HG03469 (cell line): ENCODE data around the gene CLDN16.

Experiments
- ATAC-seq: cut with Tn5 transposase; IDR thresholded peaks from one replicate; pipeline ENCODE4 v1.9.1; 2021; ENCODE audit warnings: mild to moderate bottlenecking, moderate library complexity, moderate number of reproducible peaks; ENCODE audit not compliant: unreplicated experiment

Gene CLDN16

DNA sequence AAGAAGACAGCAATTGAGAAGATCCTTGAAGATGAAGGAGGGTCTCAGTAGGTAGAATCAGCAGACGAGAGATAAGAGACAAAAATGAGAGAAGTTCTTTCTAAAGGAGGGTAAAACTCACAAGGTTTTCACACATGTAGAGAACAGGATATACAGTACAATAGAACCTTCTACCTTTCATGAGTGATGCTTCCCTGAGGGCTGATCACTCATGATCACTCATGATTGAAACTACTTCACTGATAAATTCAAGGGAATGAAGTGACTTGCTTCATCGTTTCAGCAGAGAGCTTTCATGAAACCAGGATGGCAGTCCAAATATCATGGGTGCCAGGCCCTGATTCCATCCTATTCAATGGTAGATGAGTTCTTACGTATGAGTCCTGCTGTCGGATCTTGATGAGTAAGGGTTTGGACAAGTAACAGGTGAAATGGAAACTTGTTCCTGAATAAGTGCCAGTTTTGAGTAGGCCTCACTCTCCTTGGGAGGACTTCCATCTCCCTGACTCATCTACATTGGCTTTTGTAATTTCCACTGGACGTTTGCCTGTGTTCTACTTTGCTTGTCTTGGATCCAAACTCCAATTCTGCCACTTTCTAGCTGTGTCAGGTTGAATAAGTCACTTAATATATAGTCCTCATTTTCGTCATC, 9.6 kb upstream of the CLDN16 start:
- ATAC-seq, result no peak

DNA sequence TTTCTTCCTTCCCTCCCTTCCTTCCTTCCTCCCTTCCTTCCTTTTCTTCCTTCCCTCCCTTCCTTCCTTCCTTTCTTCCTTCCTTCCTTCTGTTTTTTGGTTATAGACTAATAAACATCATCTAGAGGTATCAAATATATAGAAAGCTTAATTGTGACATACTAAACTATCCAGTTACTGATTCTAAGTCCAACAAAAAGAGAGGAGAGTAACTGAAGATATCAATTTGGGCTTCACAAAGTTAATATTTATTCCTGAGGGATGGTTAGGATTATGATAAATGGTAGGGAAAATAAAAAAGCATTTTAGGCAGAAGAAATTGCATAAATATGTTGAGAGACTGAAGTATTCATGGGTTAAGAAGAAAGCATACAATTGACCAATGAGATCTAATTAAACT, 7.8 kb upstream of the CLDN16 start:
- ATAC-seq, result no peak

DNA sequence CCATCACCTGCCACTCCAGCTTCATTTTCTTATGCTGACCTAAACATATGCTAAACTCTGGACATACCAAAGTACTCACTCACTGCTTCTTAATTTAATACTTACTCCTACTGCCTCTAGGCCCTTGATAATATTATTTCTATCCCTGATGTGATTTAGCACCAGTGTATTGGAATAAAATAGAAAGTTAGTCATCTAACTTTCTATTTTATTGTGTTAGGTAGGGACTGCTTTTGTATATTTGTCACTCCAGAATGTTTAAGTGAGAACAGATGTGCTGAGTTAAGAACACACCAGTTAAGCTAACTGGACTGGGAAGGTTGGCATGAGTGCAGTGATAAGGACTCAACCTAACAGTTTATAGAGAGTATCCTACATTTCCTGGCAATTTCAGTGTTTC, 6.5 kb upstream of the CLDN16 start:
- no peak for ATAC-seq

DNA sequence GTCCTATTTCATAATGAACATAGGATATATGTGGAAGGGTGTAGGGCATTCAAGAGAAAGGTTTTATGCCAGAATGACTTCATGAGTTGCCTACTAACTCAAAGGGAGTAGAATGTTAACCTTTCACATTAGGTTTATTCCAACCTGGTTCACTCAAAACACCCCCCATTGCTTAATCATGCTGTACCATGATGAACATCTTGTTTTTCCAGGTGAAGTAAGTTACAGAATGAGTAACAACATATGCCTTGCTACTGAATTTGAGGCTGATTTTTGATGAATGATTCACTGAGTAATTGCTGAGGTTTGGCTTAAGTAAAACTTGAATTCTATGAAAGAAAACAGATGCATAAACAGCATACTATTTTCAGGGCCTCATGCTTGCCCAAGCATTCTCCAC, 5.9 kb upstream of the CLDN16 start:
- no peak for ATAC-seq

DNA sequence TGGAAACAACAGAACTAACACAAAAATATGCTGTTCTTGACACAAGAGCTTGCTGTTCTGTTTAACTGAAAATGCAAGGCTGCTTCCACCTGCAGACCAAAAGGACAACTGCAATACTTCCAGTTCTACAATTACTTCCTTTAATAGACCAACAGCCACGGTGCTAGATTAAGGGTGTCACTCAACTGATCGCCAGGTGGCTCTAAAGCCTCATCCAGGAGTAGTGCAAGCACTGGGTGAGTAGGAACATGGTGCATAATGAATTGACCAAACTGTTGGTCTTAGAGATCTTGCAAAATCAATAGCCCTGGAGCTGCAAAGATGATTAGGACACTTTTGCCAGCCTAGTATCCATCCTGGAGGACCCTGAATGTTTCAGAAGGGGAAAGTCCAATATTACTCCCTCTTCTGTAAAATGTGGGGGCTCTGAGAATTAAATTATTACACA, 3.6 kb upstream of the CLDN16 start:
- ATAC-seq, result peak; percentile 83

DNA sequence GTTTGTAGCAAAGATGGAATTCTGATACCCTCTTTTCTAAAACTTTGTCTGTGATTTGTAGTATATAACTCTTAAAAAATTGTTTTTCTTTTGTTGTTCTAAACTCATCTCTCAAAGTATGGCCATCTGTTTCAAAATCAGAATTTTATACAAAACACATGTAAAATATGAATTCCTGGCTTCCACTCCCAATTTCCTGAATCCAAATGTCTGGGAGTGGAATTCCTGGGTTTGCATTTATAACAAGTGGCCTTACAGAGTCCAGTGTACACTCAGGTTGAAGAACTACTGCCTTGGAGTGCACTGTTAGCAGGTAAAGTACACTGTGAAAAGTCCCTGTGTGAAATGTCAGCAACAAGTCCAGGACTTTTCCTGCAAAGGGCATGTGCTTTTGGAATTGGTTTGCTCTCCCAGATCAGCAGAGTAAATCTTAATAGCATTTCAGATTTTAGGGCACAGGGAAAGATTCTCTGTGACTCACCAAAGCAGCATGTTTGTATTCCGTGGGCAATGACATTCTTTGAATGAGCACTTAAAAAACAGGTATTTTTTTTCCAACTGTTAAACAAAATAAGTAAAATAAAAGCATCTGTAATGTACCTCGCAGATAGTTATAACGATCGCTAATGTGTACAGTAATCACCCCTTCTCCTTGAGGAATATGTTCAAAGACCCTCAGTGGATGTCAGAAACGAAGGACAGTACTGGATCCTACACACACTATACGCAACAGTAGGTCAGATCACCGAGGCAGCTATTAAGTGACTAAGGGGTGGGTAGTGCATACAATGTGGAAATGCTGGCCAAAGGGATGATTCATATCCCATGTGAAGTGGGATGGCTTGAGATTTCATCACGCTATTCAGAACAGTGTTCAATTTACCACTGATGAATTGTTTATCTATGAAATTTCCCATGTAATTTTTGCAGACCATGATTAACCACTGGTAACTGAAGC, 2.0 kb upstream of the CLDN16 start:
- ATAC-seq, result no peak

DNA sequence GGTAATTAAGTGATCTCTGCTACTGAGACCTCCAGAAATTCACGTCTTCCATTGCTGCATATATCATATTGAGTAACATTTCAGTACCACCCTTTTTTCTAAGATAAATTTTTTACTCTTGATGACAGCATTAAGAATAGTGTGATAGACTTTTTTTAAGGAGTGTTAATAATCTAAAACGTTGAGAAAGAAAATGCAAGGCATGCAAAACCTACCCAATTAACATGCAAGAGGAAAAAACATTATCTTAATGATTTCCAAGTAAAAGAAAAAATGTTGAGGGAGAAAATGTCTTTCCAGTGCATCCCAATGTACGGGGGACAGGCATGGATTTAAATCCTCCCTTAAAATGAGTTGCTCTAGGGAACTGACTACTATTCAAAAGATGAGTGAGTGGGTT, 740 bp downstream of the CLDN16 start:
- no peak for ATAC-seq

DNA sequence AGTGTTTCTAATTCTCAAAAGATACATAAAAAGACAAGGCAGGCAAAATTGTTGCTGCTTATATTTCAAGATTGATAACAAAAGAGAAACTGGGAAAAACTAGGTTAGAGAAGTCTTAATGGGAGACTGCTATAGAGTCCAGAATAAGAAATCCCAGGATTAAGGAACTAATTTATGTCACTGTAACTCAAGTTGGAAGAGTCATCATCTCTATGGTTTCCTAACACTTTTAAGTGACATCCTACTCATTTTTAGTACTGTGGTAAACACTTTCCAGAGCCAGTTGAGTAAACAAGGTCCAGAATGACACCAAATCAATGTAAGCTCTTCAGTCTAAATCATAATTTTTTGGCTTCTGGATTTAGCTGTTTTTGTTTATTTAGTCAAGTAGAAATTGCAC, 8.0 kb downstream of the CLDN16 start:
- no peak for ATAC-seq

DNA sequence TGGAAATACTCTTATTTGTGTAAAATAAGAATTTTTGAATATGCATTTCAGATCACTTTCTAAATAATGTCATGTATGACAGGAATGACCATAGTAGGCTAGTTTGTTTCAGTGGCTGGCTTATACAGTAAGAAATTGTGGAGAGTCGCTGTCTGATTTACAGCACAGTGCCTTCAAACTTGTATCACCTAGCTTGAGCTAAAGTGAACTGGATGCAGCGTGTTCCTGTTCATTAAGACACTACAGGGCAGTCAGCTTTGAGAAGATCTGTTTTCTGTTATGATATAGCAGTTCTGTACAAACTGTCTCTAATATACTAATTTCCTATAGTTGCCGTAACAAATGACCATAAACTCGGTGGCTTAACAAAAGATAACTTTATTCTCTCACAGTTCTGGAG, 9.9 kb downstream of the CLDN16 start:
- no peak for ATAC-seq

DNA sequence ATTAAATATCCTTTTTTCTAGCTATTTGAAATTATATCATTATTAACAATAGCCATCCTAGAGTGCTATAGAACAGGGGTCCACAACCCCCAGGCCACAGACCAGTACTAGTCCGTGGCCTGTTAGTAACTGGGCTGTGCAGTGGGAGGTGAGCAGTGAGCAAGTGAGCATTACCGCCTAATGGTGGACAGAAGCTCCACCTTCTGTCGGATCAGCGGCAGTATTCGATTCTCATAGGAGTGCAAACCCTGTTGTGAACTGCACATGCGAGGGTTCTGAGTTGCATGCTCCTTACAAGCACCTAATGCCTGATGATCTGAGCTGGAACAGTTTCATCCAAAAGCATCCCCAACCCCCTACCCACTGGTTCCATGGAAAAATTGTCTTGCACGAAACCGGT, 11.7 kb downstream of the CLDN16 start:
- ATAC-seq, result no peak

DNA sequence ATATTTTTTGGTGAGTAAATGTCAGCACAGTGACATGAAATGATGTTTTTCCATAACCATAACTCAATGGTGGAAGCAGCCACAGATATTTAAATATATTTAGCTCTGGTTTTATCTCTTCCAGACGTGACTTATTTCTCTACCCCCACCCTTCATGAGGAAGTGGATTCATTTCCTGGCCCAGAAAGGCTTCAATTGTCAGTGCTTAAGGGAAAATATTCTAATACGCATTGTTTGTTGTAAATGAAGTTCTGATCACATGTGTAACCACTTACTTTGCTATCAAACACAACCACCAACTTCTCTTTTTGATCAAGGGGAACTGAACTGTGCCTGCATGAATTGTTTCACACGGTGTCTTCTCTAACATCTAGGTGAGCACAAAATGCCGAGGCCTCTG, 14.0 kb downstream of the CLDN16 start:
- ATAC-seq, result no peak

DNA sequence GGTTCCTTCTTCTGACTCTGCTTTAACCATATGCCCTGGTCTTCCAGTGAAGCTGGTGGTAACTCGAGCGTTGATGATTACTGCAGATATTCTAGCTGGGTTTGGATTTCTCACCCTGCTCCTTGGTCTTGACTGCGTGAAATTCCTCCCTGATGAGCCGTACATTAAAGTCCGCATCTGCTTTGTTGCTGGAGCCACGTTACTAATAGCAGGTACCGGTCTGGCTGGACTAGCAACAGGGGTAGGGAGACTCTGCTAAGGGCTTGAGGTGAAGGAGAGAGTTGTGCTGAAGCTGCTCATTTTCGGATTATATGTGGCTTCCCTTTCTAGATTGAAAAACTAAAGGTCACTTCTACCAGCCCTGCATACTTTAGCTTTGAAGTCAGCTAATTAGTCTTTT, 16.8 kb downstream of the CLDN16 start:
- no peak for ATAC-seq

DNA sequence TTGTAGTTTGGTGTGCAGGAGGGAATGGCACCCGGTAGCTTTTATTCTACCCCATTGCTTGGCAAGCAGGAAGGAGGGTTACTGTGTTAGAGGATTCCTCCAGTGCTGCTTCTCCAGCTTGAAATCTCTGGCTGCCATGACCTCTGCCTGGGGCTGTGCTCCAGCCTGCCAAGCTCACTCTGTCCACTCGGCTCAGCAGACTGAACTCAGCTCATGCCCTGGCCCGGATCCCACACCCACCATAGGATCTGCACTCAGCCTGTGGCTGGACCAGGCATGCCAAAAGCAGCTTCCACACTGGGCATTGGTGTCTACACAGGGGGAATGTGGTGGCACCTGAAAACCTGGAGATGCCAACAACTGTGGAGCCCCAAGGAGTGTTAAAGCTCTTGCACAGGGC, 26.3 kb downstream of the CLDN16 start:
- no peak for ATAC-seq

DNA sequence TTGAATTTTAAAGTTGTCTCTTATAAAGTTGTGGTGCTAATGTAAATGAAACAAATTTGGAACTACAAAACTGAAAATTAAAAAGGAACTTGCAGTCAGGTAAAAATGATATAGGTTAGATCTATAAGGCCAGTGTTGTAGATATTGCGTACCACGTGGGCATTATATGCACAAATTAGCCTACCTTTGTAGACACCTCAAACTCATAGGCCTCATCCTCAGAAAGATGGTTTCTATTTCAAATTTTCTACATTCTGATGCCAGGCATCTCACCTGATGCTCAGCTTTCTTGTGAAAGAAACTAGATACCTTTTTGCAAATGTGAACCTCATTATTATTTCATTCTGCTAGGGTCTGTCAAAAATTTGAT, 36.1 kb downstream of the CLDN16 start:
- no peak for ATAC-seq

DNA sequence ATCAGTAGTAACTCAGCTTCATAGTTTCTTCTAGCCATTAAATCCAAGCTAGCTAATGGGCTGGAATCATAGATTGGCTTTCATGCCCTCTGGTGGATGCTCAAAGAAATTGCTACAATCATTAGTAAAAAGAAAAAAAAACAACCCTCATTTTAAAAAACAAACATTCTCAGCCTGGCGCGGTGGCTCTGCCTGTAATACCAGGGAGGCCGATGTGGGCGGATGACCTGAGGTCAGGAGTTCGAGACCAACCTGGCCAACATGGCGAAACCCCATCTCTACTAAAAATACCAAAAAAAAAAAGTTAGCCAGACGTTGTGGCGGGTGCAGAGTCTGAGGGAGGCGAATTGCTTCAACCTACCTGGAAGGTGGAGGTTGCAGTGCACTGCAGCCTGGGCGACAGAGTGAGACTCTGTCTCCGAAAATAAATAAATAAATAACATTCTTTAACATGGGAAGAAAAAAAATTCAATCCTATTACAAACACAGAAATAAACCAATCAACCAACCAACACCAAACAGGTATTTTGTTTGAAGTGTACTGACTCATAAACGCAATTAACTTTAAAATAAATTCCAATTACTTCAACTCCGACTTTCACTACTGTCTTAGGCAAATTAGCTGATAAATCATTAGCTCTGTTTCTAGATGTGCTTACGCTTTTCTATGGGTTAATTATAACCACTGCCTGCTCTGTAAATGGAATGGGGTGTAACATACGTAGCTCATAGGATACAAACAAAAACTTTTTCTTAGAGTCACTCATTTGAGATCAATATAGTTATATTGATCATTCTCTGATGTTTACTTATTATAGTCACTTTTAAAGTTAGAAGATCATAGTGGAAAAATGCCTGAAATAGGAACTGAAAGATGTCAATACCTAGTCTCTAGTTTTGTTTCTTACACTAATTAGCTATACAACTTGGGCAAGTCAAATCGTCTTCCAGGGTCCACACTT, 36.8 kb downstream of the CLDN16 start:
- ATAC-seq, result peak; percentile 36

DNA sequence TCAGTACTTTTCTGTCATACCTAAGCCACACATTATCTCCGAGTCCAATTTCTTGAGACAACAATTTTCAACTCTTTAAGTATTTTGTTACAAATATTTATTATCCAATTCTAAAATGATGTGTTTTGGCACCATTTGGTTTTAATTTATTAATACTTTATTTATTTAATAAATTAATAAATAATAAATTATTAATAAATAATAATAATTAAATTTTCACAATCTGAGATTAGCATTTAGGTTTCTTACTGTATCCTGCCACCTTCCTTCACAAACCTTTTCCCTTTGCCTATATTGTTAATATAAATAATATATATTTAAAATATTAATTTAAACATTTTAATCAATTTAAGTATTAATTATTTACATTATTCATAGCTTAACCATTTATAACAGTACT, 37.9 kb downstream of the CLDN16 start:
- ATAC-seq, result no peak

DNA sequence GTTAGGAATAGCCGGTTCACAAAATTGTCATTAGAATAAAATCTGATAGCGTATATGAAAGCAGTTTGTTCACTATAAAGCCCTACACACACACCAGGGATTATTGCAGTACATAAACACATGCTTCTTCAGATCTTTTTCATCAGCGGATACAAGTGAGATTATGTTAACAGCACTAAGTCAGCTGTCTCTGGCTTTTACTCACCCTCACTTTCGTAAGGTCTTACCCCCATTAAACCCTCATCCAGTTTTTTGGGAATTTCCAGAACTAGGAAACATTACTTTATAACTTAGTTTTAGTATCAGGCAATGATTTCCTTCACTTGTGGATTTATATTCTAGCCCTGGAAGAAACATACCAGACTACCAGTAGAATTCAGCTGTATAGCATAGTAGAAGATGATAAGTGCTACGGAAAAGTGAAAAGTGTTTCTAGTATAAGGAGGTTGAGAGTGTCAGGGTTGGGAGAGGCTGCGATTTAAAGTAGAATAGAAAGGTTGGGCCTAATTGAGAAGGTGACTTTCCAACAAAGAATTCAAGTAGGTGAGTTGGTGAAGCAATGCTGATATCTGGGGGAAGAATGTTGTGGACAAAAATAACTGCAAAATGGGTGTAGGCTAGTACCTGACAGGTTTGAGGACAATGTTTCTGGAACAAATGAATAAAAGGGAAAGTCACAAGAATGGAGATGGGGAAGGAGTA, 39.0 kb downstream of the CLDN16 start:
- no peak for ATAC-seq

DNA sequence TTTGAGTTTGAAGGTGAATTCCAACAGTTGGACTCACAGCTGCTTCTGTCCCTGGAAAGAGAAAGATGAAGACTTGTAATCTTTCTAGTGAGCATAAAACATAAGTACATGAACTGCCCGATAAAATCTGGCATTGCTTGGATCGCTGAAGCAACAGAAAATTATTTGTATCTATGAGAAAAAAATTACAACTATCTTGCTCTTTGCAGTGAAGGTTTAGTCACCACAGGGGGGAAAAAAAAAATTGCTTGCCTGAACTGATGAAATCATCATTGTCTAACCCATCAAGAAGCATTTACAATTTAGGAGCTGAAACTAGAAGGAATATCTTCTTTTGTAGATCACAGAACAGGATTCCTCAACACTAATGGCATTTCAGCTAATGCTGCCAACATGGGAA, 41.7 kb downstream of the CLDN16 start:
- no peak for ATAC-seq

DNA sequence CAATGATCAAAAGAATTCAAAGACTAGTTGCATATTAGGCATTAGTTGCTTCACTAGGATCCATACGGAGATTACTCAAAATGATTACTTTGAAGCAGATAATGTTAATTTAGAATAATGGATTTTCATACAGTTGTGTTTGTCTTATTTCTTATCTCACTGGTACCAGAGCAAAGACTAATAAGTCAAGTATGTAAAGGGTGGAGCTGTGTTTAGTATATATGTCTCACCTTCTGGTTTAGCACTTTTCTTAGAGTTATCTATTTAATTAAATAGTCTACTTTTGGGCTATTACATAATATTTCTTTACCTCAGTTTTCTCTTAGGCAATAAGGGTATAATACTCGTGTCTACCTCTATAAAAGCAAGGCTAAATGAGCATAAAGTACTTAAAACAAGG, 42.9 kb downstream of the CLDN16 start:
- no peak for ATAC-seq

DNA sequence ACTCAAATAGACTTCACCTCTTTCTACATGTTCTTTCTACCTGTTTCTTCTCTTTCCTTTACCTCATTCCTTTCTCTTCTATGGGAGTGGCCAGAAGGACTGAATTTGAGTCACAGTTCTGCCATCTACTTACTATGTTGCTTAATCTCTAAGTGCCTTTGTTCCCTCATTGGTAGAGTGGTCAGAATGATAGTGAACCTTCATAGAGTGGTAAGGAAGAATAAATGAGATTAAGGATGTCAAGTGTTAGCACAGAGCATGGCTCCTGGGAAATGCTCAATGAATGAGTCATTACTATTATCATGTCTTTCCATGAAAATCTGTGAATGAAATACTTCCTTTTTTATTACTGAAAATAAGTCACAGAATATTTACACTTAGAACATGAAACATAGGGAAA, 44.3 kb downstream of the CLDN16 start:
- no peak for ATAC-seq

DNA sequence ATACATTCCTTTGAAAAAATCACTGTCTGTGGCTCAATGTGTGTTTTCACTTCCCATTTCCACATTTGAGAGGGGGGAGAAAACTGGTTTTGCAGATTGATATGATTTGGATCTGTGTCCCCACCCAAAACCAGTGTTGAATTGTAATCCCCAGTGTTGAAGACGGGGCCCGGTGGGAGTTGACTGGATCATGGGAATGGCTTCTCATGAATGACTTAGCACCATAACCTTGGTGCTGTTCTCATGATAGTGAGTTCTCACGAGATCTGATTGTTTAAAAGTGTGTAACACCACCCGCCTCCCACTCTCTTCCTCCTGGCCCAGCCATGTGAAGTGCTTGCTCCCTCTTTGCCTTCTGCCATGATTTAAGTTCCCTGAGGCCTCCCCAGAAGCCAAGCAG, 45.7 kb downstream of the CLDN16 start:
- ATAC-seq, result no peak
